HepG2 (cell line): ENCODE results near the gene NEK11. TPM values are rescaled to one million over a fixed set of nuclear protein-coding genes. Genes with fewer than 3 reads are reported as not detected.

ENCODE experiments used
- CBFB ChIP-seq: sonication (generic); formaldehyde crosslinking; IDR thresholded peaks from 2 replicates; pipeline ENCODE4 v1.4.0; 2020; ENCODE audit warnings: missing genetic modification reagents
- CENPX ChIP-seq: sonication (generic); formaldehyde crosslinking; IDR thresholded peaks from 2 replicates; pipeline ENCODE4 v1.9.0; 2021; ENCODE audit warnings: mild to moderate bottlenecking, missing genetic modification reagents, moderate library complexity
- FOSL1 ChIP-seq: sonication (generic); formaldehyde crosslinking; IDR thresholded peaks from 2 replicates; pipeline ENCODE4 v1.9.0; 2021; ENCODE audit warnings: missing genetic modification reagents, borderline replicate concordance
- FOXK2 ChIP-seq: fragments of 450-650 bp; IDR thresholded peaks from 2 replicates; pipeline ENCODE4 v1.6.1; 2016
- HOMEZ ChIP-seq: IDR thresholded peaks from 2 replicates; pipeline ENCODE4 v1.6.1; 2016; ENCODE audit warnings: low read depth
- MTF1 ChIP-seq: sonication (generic); formaldehyde crosslinking; IDR thresholded peaks from 2 replicates; pipeline ENCODE4 v1.5.0; 2020; ENCODE audit warnings: missing genetic modification reagents
- NFYB ChIP-seq: sonication (generic); formaldehyde crosslinking; IDR thresholded peaks from 2 replicates; pipeline ENCODE4 v1.4.0; 2020; ENCODE audit warnings: missing genetic modification reagents
- NR0B2 ChIP-seq: sonication (generic); formaldehyde crosslinking; IDR thresholded peaks from 2 replicates; pipeline ENCODE4 v1.4.0; 2020; ENCODE audit warnings: mild to moderate bottlenecking, missing genetic modification reagents
- NR1H2 ChIP-seq: sonication (generic); formaldehyde crosslinking; IDR thresholded peaks from 2 replicates; pipeline ENCODE4 v1.8.1; 2022; ENCODE audit warnings: low read depth, missing genetic modification reagents, borderline replicate concordance
- PHF21A ChIP-seq: sonication (generic); formaldehyde crosslinking; IDR thresholded peaks from 2 replicates; pipeline ENCODE4 v1.5.0; 2020; ENCODE audit warnings: mild to moderate bottlenecking, missing genetic modification reagents
- SOX6 ChIP-seq, 2 experiments: fragments of 450-650 bp in 1 of 2; sonication (generic) in 1 of 2; formaldehyde crosslinking in 1 of 2; IDR thresholded peaks; 2 replicates each; pipeline versions ENCODE4 v1.4.0 to v1.6.1; 2017 to 2020; ENCODE audit warnings: antibody characterized with exemption in 1 of 2, mild to moderate bottlenecking in 1 of 2, missing genetic modification reagents in 1 of 2
- TBP ChIP-seq: sonication (generic); formaldehyde crosslinking; IDR thresholded peaks from 2 replicates; pipeline ENCODE4 v1.5.0; 2020; ENCODE audit warnings: missing genetic modification reagents
- ZBTB44 ChIP-seq: sonication (generic); formaldehyde crosslinking; IDR thresholded peaks from 2 replicates; pipeline ENCODE4 v1.4.0; 2020; ENCODE audit warnings: missing genetic modification reagents
- ZFP36L1 ChIP-seq: sonication (generic); formaldehyde crosslinking; IDR thresholded peaks from 2 replicates; pipeline ENCODE4 v1.8.0; 2022; ENCODE audit warnings: mild to moderate bottlenecking, missing genetic modification reagents, moderate library complexity
- ZNF207 ChIP-seq: fragments of 450-650 bp; IDR thresholded peaks from 2 replicates; pipeline ENCODE4 v1.6.1; 2016; ENCODE audit warnings: antibody characterized with exemption, borderline replicate concordance
- ZNF225 ChIP-seq: sonication (generic); formaldehyde crosslinking; IDR thresholded peaks from 2 replicates; pipeline ENCODE4 v1.4.0; 2020; ENCODE audit warnings: mild to moderate bottlenecking, missing genetic modification reagents
- ZNF34 ChIP-seq: sonication (generic); formaldehyde crosslinking; IDR thresholded peaks from 2 replicates; pipeline ENCODE4 v1.4.0; 2020; ENCODE audit warnings: mild to moderate bottlenecking, missing genetic modification reagents, borderline replicate concordance
- ZNF605 ChIP-seq: sonication (generic); formaldehyde crosslinking; IDR thresholded peaks from 2 replicates; pipeline ENCODE4 v1.8.0; 2022; ENCODE audit warnings: mild to moderate bottlenecking, missing genetic modification reagents
- ZNF615 ChIP-seq: sonication (generic); formaldehyde crosslinking; IDR thresholded peaks from 2 replicates; pipeline ENCODE4 v1.5.0; 2020; ENCODE audit warnings: mild to moderate bottlenecking, missing genetic modification reagents, borderline replicate concordance
- ZSCAN22 ChIP-seq: sonication (generic); formaldehyde crosslinking; IDR thresholded peaks from 2 replicates; pipeline ENCODE4 v1.4.0; 2020; ENCODE audit warnings: mild to moderate bottlenecking, missing genetic modification reagents
- ZSCAN25 ChIP-seq: sonication (generic); formaldehyde crosslinking; IDR thresholded peaks from 2 replicates; pipeline ENCODE4 v1.8.0; 2022; ENCODE audit warnings: mild to moderate bottlenecking, missing genetic modification reagents
- polyA plus RNA-seq, 8 experiments: library from polyadenylated mRNA; depleted of rRNA in 3 of 8; stranded (reverse) in 7 of 8; unstranded in 1 of 8; fragments of >200 nt; fragmentation: Illumina TruSeq in 4 of 8; extraction: Trizol in 4 of 8; gene quantifications; 2 replicates each; pipeline versions ENCODE4 v1.2.1 to v1.2.3, GENCODE V29; 2011 to 2016; ENCODE audit warnings: low read depth in 4 of 8, missing spikeins in 1 of 8, mixed read lengths in 1 of 8; ENCODE audit not compliant: insufficient read depth in 1 of 8
- total RNA-seq, 5 experiments: library from RNA; depleted of rRNA; stranded (reverse); fragments of >200 nt; fragmentation: Illumina TruSeq; extraction: Trizol; gene quantifications; 2 replicates each; pipeline ENCODE4 v1.2.3, GENCODE V29; 2016; ENCODE audit warnings: low read depth in 1 of 5
- TF ChIP-seq, protein P1 (sequence below): sonication (generic); IDR thresholded peaks from 2 replicates; pipeline ENCODE4 v1.6.1; 2016; ENCODE audit warnings: low read depth, borderline replicate concordance
- TF ChIP-seq, protein P2 (sequence below): sonication (generic); formaldehyde crosslinking; IDR thresholded peaks from 2 replicates; pipeline ENCODE4 v1.8.1; 2023; ENCODE audit warnings: missing genetic modification reagents, mild to moderate bottlenecking, borderline replicate concordance

Gene NEK11
- total and polyA plus RNA-seq, 2 of the 13 experiments (the other 11 are each of a cell fraction or from before 2014, with no cell fraction given) = 0.95 to 2.2 TPM

DNA sequence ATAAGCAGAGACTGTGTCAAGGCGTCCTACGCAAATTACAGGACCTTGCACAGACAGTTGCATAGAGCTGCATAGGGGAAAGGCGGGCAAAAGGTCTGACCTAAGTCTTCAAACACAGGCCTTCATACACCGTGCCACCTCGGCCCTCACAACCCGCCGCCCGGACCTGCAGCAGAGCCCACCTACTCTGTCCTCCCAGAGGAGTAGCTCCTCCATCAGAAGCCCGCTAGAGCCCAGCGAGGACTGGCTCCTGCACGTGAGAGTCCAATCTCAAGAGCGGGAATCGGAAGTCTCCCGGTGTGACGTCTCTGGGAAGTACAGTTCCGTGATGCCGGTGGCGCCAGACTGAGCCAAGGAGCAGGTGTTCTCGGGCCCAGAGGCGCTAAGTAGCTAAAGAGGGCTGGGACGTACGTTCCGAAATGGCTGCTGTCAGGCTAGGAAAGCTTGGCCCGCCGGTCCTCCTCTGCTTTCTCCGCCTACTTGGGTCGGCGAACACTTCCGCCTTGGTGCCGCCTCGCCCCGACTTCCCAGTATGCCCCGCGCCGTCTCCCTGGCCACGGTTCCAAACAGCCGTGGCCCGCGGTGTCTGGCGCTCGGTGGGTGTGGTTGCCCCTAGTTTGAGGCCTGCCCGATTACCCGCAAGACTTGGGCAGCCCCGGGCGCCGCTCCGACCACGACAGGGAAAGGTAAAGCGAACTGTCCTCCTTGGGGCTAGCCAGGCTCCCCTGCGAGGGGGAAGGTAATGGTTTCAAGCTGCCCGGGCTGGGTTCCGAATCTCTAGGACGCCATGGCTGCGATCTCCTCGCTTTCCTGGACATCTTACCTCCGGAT is at the start of gene NEK11, which contains the start of gene ASTE1 (continued):
- 0 out of 2 replicates have a peak, but pooled peaks have one; percentile 10 for TF ChIP-seq ZNF615 (CRISPR knock-in tag)
- TF ChIP-seq HOMEZ = no peak
- peak; percentile 23; the same call in 1 of the 2 replicates for TF ChIP-seq NR0B2 (CRISPR knock-in tag)
- TF ChIP-seq ZBTB44 (CRISPR knock-in tag) = no peak
- no peak for TF ChIP-seq CENPX (CRISPR knock-in tag)
- TF ChIP-seq NR1H2 = no peak
- TF ChIP-seq, protein P1, sequence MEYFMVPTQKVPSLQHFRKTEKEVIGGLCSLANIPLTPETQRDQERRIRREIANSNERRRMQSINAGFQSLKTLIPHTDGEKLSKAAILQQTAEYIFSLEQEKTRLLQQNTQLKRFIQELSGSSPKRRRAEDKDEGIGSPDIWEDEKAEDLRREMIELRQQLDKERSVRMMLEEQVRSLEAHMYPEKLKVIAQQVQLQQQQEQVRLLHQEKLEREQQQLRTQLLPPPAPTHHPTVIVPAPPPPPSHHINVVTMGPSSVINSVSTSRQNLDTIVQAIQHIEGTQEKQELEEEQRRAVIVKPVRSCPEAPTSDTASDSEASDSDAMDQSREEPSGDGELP = no peak
- TF ChIP-seq ZNF605 (CRISPR knock-in tag) = peak; percentile 47
- no peak for TF ChIP-seq ZSCAN25 (CRISPR knock-in tag)
- TF ChIP-seq, protein P2, sequence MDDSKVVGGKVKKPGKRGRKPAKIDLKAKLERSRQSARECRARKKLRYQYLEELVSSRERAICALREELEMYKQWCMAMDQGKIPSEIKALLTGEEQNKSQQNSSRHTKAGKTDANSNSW = no peak
- TF ChIP-seq ZNF207 = no peak
- TF ChIP-seq ZNF225 (CRISPR knock-in tag) = peak; percentile 92; the same call in 1 of the 2 replicates
- 0 out of 2 replicates have a peak, but pooled peaks have one; percentile 88 for TF ChIP-seq ZNF34 (CRISPR knock-in tag)
- TF ChIP-seq PHF21A = no peak
- TF ChIP-seq TBP = no peak
- TF ChIP-seq MTF1 (CRISPR knock-in tag) = no peak
- peak; percentile 71; the same call in 1 of the 2 replicates for TF ChIP-seq ZFP36L1 (CRISPR knock-in tag)
- no peak for TF ChIP-seq FOSL1 (CRISPR knock-in tag)
- no peak for TF ChIP-seq FOXK2
- 0 out of 2 replicates have a peak, but pooled peaks have one; percentile 15 for TF ChIP-seq NFYB (CRISPR knock-in tag)
- no peak for TF ChIP-seq ZSCAN22 (CRISPR knock-in tag)
- peak; percentile 75 for TF ChIP-seq CBFB (CRISPR knock-in tag)
- no peak for TF ChIP-seq SOX6 (IDR thresholded peaks at IDR 0.05)
- peak; percentile 29; the same call in 1 of the 2 replicates for TF ChIP-seq SOX6 (CRISPR knock-in tag; IDR thresholded peaks at IDR 0.05)
